GM12873 (cell line): ENCODE data around the gene GTF2H4.

ENCODE experiments used
- TF ChIP-seq, protein P1 (sequence below): IDR thresholded peaks from 2 replicates; pipeline ENCODE4 v1.5.1; 2012; ENCODE audit warnings: low read depth, mild to moderate bottlenecking, moderate library complexity, low read length, control low read depth; ENCODE audit not compliant: insufficient read depth; ENCODE audit errors: missing control alignments

The GTF2H4 gene

DNA sequence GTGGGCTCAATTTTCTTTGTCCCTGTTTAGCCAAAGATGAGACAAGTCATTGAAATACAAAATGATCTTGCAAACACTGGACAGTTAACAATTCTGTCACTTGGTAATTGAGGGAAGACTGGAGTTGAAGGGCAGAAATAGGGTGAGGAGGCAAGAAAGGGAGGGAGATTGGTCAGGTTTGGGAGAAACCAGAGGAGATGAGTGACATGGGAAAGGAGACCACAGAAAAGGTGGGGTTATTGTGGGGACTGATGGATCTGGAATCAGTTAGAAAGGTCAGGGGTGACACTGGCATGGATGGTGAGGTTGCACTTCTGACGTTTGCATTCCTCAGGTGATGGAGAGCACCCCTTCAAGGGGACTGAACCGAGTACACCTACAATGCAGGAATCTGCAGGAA, 693 bp downstream of the GTF2H4 start:
- TF ChIP-seq, protein P1, sequence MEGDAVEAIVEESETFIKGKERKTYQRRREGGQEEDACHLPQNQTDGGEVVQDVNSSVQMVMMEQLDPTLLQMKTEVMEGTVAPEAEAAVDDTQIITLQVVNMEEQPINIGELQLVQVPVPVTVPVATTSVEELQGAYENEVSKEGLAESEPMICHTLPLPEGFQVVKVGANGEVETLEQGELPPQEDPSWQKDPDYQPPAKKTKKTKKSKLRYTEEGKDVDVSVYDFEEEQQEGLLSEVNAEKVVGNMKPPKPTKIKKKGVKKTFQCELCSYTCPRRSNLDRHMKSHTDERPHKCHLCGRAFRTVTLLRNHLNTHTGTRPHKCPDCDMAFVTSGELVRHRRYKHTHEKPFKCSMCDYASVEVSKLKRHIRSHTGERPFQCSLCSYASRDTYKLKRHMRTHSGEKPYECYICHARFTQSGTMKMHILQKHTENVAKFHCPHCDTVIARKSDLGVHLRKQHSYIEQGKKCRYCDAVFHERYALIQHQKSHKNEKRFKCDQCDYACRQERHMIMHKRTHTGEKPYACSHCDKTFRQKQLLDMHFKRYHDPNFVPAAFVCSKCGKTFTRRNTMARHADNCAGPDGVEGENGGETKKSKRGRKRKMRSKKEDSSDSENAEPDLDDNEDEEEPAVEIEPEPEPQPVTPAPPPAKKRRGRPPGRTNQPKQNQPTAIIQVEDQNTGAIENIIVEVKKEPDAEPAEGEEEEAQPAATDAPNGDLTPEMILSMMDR = no peak

DNA sequence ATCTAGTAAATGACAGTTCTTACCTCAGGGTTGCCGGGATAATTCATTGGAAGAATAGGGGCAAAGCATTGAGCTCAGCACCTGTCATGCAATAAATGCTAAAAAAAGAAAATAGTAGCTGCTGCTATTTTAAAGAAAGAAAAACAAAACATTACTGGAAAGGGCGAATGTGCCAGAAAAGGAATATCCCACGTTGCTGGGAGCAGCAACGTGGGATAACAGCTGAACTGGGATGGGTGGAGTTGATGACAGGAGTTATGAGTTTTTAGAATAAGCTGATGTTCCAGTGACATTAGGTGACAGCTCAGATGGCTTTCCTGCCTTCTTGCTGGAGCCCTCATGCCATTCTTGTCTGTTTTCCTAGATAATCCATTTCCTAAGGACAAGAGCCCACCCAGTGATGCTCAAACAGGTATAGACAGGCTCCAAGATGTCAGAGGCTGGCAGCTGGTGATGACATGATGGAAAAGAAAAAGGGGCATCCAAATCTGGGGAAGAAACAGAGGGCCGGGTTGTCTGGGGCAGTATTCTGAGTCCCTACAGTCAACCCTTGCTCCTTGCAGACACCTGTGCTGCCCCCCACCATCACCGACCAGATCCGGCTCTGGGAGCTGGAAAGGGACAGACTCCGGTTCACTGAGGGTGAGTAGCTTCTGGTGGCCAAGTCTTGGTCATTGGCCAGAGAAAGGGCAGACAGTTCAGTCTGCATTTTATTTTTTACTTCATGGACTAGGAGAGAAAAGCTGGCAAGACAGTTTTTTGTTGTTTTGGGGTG, 4.9 kb downstream of the GTF2H4 start:
- TF ChIP-seq, protein P1 = no peak

DNA sequence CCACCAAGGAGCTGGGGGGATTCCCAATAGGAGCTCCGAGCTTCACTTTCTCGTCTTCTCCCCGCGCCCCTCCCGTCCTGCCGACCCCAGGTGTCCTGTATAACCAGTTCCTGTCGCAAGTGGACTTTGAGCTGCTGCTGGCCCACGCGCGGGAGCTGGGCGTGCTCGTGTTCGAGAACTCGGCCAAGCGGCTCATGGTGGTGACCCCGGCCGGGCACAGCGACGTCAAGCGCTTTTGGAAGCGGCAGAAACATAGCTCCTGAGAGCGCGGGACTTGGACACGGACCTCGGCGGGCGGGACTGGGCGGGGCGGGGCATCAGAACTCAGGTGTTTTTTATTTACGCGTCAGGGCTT, 5.7 kb downstream of the GTF2H4 start:
- TF ChIP-seq, protein P1 = no peak

DNA sequence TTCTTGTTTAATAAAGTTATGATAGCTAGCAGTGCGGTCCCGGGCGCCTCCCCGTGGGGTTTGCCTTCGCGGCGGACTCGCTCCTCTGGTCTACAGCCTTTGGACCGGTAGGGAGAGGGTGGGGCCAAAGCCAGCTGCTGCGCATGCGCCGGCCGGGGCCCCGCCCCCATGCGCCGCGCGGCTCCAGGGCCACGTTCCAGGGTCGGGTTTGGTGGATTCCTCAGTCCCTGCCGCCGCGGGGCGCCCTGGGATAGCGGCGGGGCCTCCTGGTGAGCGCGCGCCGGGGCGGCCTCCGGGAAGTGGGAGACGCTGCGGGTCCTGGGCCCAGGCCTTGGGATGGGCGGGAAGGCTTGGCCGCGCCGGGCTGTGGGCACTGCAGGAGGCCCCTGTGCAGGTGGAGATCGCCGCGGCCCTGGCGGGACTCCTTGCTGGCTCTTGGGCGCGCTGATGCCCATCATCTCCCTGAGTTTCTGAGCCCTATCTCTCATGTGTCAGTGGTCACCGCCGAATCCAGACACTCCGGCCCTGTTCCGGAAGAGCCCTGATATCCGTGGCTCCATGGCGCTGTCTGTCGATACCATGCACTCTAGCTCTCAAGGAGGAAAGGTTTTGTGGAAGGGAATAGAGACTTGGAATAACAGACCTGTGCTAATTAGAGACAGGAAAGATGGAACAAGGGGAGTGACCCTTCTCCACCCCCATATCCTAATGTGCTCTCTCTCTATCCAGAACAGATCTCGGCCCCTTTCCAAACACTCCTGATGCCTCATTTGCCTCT, 6.3 kb downstream of the GTF2H4 start, which contains the start of gene VARS2:
Gene VARS2, plus strand, starts transcription at position 163 of the 778 bp plus-strand sequence. Its CDS starts 599 bp downstream, at position 762.
- TF ChIP-seq, protein P1 = peak; percentile 31

DNA sequence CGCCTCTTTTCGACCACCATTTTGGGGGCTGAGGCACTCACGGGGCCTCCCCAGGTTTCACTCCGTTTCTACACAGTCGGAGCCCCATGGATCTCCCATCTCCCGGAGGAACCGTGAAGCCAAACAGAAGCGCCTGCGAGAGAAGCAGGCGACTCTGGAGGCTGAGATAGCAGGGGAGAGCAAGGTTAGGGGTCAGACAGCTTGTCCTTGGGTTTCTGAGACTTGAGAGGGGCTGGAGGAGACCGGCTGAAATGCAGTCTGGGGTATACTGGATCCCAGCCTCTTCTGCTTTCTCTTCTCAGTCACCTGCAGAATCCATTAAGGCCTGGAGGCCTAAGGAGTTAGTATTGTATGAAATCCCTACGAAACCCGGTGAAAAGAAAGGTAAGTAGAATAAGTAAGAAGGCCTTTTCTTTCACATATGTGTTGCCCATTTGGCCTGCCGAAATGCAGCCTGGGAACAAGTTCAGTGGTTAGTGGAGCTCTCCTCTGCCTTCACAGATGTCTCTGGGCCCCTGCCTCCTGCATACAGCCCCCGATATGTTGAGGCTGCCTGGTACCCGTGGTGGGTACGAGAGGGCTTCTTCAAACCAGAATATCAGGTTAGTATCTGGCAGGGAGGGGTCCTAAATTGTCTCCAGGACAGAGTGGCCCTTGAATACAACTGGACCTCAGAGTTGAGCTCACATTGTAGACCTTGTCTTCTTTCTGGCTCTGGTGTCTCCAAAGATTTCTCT, 7.0 kb downstream of the GTF2H4 start:
- TF ChIP-seq, protein P1 = no peak

DNA sequence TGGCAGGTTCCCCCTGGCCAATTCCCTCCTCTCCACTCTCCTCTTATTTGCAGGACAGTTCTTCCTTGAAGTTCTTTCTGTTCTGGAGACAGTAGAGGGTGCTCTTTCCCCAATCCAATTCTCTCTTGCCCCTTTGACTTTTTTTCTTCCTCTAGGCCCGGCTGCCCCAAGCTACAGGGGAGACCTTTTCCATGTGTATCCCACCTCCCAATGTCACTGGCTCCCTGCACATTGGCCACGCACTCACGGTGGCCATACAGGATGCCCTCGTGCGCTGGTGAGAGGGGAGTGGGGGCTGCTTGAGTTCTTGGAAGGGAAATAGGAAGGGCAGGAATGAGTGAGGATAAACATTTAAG, 7.6 kb downstream of the GTF2H4 start:
- TF ChIP-seq, protein P1 = peak; percentile 70

DNA sequence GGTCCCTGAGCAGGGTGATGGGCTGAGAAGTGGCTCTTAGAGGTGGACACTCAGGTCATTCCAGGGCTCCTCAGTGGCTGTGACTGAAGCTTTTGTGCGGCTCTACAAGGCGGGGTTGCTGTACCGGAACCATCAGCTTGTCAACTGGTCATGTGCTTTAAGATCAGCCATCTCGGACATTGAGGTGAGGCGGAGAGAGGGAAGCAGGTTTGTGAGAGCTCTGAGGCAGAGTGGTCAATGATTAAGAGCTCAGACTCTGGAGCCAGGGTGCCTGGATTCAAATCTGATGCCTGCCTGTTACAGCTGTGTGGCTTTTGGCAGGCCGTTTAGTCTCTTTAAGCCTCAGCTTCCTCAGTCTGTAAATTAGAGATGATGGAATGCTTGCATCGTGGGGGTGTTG, 9.0 kb downstream of the GTF2H4 start:
- TF ChIP-seq, protein P1 = no peak
